SK-N-MC (cell line): ENCODE data around the gene FAM107B.

Experiments
- DNase-seq: peaks from one replicate; pipeline ENCODE4 v3.0.0-alpha.2; 2011; ENCODE audit warnings: low read depth, low spot score
- H3K27ac ChIP-seq: fragments of 200-600 bp; sonication (generic); 2 replicates; pipeline ENCODE4 v1.5.1; 2016; ENCODE audit warnings: mixed run types
- H3K36me3 ChIP-seq: fragments of 200-600 bp; sonication (generic); 2 replicates; pipeline ENCODE4 v1.6.1; 2017; ENCODE audit warnings: antibody characterized with exemption, low read length, mixed read lengths; ENCODE audit not compliant: insufficient read depth
- H3K4me3 ChIP-seq: fragments of 200-600 bp; sonication (generic); 2 replicates; pipeline ENCODE4 v1.5.1; 2016
- H3K9ac ChIP-seq: fragments of 200-600 bp; sonication (generic); 2 replicates; pipeline ENCODE4 v1.8.0; 2017; ENCODE audit warnings: mixed run types, mixed read lengths; ENCODE audit not compliant: insufficient read length
- H3K9me3 ChIP-seq: fragments of 200-600 bp; sonication (generic); 2 replicates; pipeline ENCODE4 v1.6.1; 2017; ENCODE audit warnings: low read depth, mild to moderate bottlenecking, antibody characterized with exemption, low read length, moderate library complexity, mixed read lengths
- EZH2 ChIP-seq: fragments of 200-600 bp; sonication (generic); IDR thresholded peaks from one replicate; pipeline ENCODE4 v1.6.1; 2017; ENCODE audit warnings: antibody characterized with exemption
- FOXP2 ChIP-seq: optimal IDR thresholded peaks from 2 replicates; pipeline ENCODE3; 2011; ENCODE audit warnings: mild to moderate bottlenecking, moderate library complexity; ENCODE audit not compliant: insufficient read depth; ENCODE audit errors: extremely low read length, control extremely low read depth
- POLR2AphosphoS5 ChIP-seq: IDR thresholded peaks from 2 replicates; pipeline ENCODE4 v1.6.1; 2012; ENCODE audit warnings: mild to moderate bottlenecking, low read depth, low read length, borderline replicate concordance

Gene FAM107B

GRCh38 chr10:14707481-14707880 is 67.2 kb downstream of the FAM107B start:
- TF ChIP-seq FOXP2 = no peak
- TF ChIP-seq EZH2 = no peak
- TF ChIP-seq POLR2AphosphoS5 = no peak
- Histone ChIP-seq H3K27ac (no peak overlapping the region), H3K9me3 (no peaks in the 10 kb centered on the region), H3K9ac (no peak overlapping the region), H3K4me3 (no peak overlapping the region), H3K36me3 (no peaks in the 10 kb centered on the region)
- DNase-seq = no peak

- TF ChIP-seq POLR2AphosphoS5 = no peak
- TF ChIP-seq FOXP2 = no peak
- TF ChIP-seq EZH2 = no peak
- Histone ChIP-seq H3K27ac (no peak overlapping the region), H3K9ac (no peak overlapping the region), H3K36me3 (no peaks in the 10 kb centered on the region), H3K9me3 (no peaks in the 10 kb centered on the region), H3K4me3 (no peak overlapping the region)
- DNase-seq = no peak
These were observed 69.0 kb downstream of the FAM107B start for GRCh38 chr10:14705548-14706230.

- no peaks in the 10 kb centered on the region for H3K36me3 ChIP-seq
- H3K9me3 ChIP-seq = no peaks in the 10 kb centered on the region
- no peak overlapping the region for H3K9ac ChIP-seq
- H3K4me3 ChIP-seq = no peak overlapping the region
- TF ChIP-seq EZH2 (no peak), POLR2AphosphoS5 (no peak), FOXP2 (no peak)
- no peak overlapping the region for H3K27ac ChIP-seq
- DNase-seq = no peak
These were observed 71.1 kb downstream of the FAM107B start for GRCh38 chr10:14703631-14704001.

- Histone ChIP-seq H3K9ac (no peak overlapping the region), H3K9me3 (no peaks in the 10 kb centered on the region), H3K4me3 (no peak overlapping the region), H3K27ac (no peak overlapping the region), H3K36me3 (no peaks in the 10 kb centered on the region)
- no peak for TF ChIP-seq FOXP2
- TF ChIP-seq POLR2AphosphoS5 = no peak
- no peak for TF ChIP-seq EZH2
- DNase-seq = no peak
These were observed 73.2 kb downstream of the FAM107B start for GRCh38 chr10:14701466-14701865.

- no peak overlapping the region for H3K9ac ChIP-seq
- no peak overlapping the region for H3K27ac ChIP-seq
- TF ChIP-seq FOXP2 (no peak), POLR2AphosphoS5 (no peak), EZH2 (no peak)
- no peak for DNase-seq
- H3K36me3 ChIP-seq = no peaks in the 10 kb centered on the region
- H3K4me3 ChIP-seq = no peak overlapping the region
- H3K9me3 ChIP-seq = no peaks in the 10 kb centered on the region
These were observed 74.2 kb downstream of the FAM107B start for GRCh38 chr10:14700546-14700945.

- DNase-seq = no peak
- H3K36me3 ChIP-seq = no peaks in the 10 kb centered on the region
- no peak overlapping the region for H3K27ac ChIP-seq
- TF ChIP-seq EZH2 = no peak
- no peak for TF ChIP-seq FOXP2
- no peak for TF ChIP-seq POLR2AphosphoS5
- H3K9ac ChIP-seq = no peak overlapping the region
- no peak overlapping the region for H3K4me3 ChIP-seq
- H3K9me3 ChIP-seq = no peaks in the 10 kb centered on the region
These were observed 75.2 kb downstream of the FAM107B start for GRCh38 chr10:14699482-14699881.

- TF ChIP-seq FOXP2 = no peak
- no peak for TF ChIP-seq POLR2AphosphoS5
- TF ChIP-seq EZH2 = no peak
- H3K36me3 ChIP-seq = no peaks in the 10 kb centered on the region
- no peak overlapping the region for H3K9ac ChIP-seq
- H3K4me3 ChIP-seq = no peak overlapping the region
- DNase-seq = no peak
- no peaks in the 10 kb centered on the region for H3K9me3 ChIP-seq
- no peak overlapping the region for H3K27ac ChIP-seq
These were observed 75.9 kb downstream of the FAM107B start for GRCh38 chr10:14698829-14699170.

- TF ChIP-seq EZH2 (no peak), FOXP2 (no peak), POLR2AphosphoS5 (no peak)
- no peak for DNase-seq
- no peak overlapping the region for H3K9ac ChIP-seq
These were observed 76.4 kb downstream of the FAM107B start for GRCh38 chr10:14698111-14698828.

GRCh38 chr10:14697281-14697680 is 77.4 kb downstream of the FAM107B start:
- DNase-seq = no peak
- no peak overlapping the region for H3K27ac ChIP-seq
- no peak for TF ChIP-seq POLR2AphosphoS5
- TF ChIP-seq EZH2 = no peak
- no peak for TF ChIP-seq FOXP2
- H3K36me3 ChIP-seq = no peaks in the 10 kb centered on the region
- H3K9ac ChIP-seq = no peak overlapping the region
- no peaks in the 10 kb centered on the region for H3K9me3 ChIP-seq
- H3K4me3 ChIP-seq = no peak overlapping the region

More at GRCh38 chr10:14698111-14698828, 76.4 kb downstream of the FAM107B start:
- no peaks in the 10 kb centered on the region for H3K9me3 ChIP-seq
- H3K27ac ChIP-seq = no peak overlapping the region
- H3K36me3 ChIP-seq = no peaks in the 10 kb centered on the region
- H3K4me3 ChIP-seq = no peak overlapping the region
